ENCODE data around the gene NKIRAS2.

NKIRAS2 gene

GRCh38 chr17:41989702-41990419 is 30.0 kb upstream of the NKIRAS2 start:
- no peaks in the 10 kb centered on the region for H3K27me3 ChIP-seq (replicated peaks)
- in situ Hi-C loops (cut with HindIII; ENCODE audit: low pct_ligation_motif_present, low sequenced_read_pairs) = no loop called here
- H3K27ac ChIP-seq = no peak overlapping the region
- no peak for DNase-seq
- H3K4me3 ChIP-seq (ENCODE audit: low read depth, low read length) = no peak overlapping the region
- no peak for TF ChIP-seq CTCF (IDR thresholded peaks at IDR 0.05; ENCODE audit: low read depth, low read length, missing control alignments)
- H3K36me3 ChIP-seq (replicated peaks) = peaks cover 76% of the 10 kb centered on the region

GRCh38 chr17:41992576-41992975 is 27.3 kb upstream of the NKIRAS2 start:
- Histone ChIP-seq H3K27me3 (replicated peaks) (no peaks in the 10 kb centered on the region), H3K36me3 (replicated peaks) (peaks cover 81% of the 10 kb centered on the region)

GRCh38 chr17:41996855-41997164 is 23.1 kb upstream of the NKIRAS2 start:
- no peak for TF ChIP-seq CTCF (IDR thresholded peaks at IDR 0.05; ENCODE audit: low read depth, low read length, missing control alignments)
- Histone ChIP-seq H3K27ac (peak overlapping the region; percentile 60), H3K36me3 (replicated peaks) (peaks cover 74% of the 10 kb centered on the region), H3K4me3 (ENCODE audit: low read depth, low read length) (no peak overlapping the region), H3K27me3 (replicated peaks) (no peaks in the 10 kb centered on the region)
- DNase-seq = no peak
- in situ Hi-C loops (cut with HindIII; ENCODE audit: low pct_ligation_motif_present, low sequenced_read_pairs) = no loop called here

More at GRCh38 chr17:41992576-41992975, 27.3 kb upstream of the NKIRAS2 start:
- Histone ChIP-seq H3K4me3 (ENCODE audit: low read depth, low read length) (no peak overlapping the region), H3K27ac (no peak overlapping the region)
- no peak for TF ChIP-seq CTCF (IDR thresholded peaks at IDR 0.05; ENCODE audit: low read depth, low read length, missing control alignments)
- in situ Hi-C loops (cut with HindIII; ENCODE audit: low pct_ligation_motif_present, low sequenced_read_pairs) = no loop called here
- DNase-seq = no peak

- Histone ChIP-seq H3K36me3 (replicated peaks) (peaks cover 59% of the 10 kb centered on the region), H3K27ac (no peak overlapping the region), H3K27me3 (replicated peaks) (no peaks in the 10 kb centered on the region), H3K4me3 (ENCODE audit: low read depth, low read length) (no peak overlapping the region)
- no peak for DNase-seq
- in situ Hi-C loops (cut with HindIII; ENCODE audit: low pct_ligation_motif_present, low sequenced_read_pairs) = no loop called here
- no peak for TF ChIP-seq CTCF (IDR thresholded peaks at IDR 0.05; ENCODE audit: low read depth, low read length, missing control alignments)
These were observed 21.4 kb upstream of the NKIRAS2 start for GRCh38 chr17:41998497-41998896.

- no peak for TF ChIP-seq CTCF (IDR thresholded peaks at IDR 0.05; ENCODE audit: low read depth, low read length, missing control alignments)
These were observed 19.3 kb upstream of the NKIRAS2 start for GRCh38 chr17:42000413-42001133.

More at GRCh38 chr17:42000413-42001133, 19.3 kb upstream of the NKIRAS2 start:
- no peak overlapping the region for H3K4me3 ChIP-seq (ENCODE audit: low read depth, low read length)
- DNase-seq = no peak
- no peak overlapping the region for H3K27ac ChIP-seq
- H3K36me3 ChIP-seq (replicated peaks) = peaks cover 47% of the 10 kb centered on the region
- H3K27me3 ChIP-seq (replicated peaks) = no peaks in the 10 kb centered on the region
- in situ Hi-C loops (cut with HindIII; ENCODE audit: low pct_ligation_motif_present, low sequenced_read_pairs) = no loop called here

Data from brain microvascular endothelial cell (primary cell).